Parathyroid adenoma (tissue), 2 donors: ENCODE measurements around the gene CCL26.
"Not testable (repeated sequence)": the region's sequence is repeated elsewhere in the genome, so short reads cannot be mapped to it uniquely, and the experiment has no call there.

ENCODE experiments used
- H2AFZ ChIP-seq: fragments of 300-600 bp; sonication (generic); one replicate; pipeline ENCODE4 v1.7.0; 2017; ENCODE audit warnings: antibody characterized with exemption, mild to moderate bottlenecking
- H3K27ac ChIP-seq: fragments of 300-600 bp; sonication (generic); one replicate; pipeline ENCODE4 v1.7.0; 2017
- H3K27me3 ChIP-seq: fragments of 300-600 bp; sonication (generic); one replicate; pipeline ENCODE4 v1.7.0; 2017; ENCODE audit warnings: low read length; ENCODE audit not compliant: control insufficient read depth, insufficient read depth
- H3K36me3 ChIP-seq: fragments of 300-600 bp; sonication (generic); one replicate; pipeline ENCODE4 v1.7.0; 2017; ENCODE audit warnings: low read length; ENCODE audit not compliant: control insufficient read depth, insufficient read depth
- H3K4me1 ChIP-seq: fragments of 300-600 bp; sonication (generic); one replicate; pipeline ENCODE4 v1.7.0; 2017; ENCODE audit warnings: control low read depth
- H3K4me2 ChIP-seq: fragments of 300-600 bp; sonication (generic); one replicate; pipeline ENCODE4 v1.7.0; 2017; ENCODE audit warnings: low read length
- H3K4me3 ChIP-seq: fragments of 300-600 bp; sonication (generic); one replicate; pipeline ENCODE4 v1.7.0; 2017; ENCODE audit warnings: low read depth, low read length
- H3K79me2 ChIP-seq: fragments of 300-600 bp; sonication (generic); one replicate; pipeline ENCODE4 v1.7.0; 2017; ENCODE audit warnings: control low read depth
- H3K9ac ChIP-seq: fragments of 300-600 bp; sonication (generic); one replicate; pipeline ENCODE4 v1.7.0; 2017; ENCODE audit warnings: mild to moderate bottlenecking
- H3K9me3 ChIP-seq: fragments of 300-600 bp; sonication (generic); one replicate; pipeline ENCODE4 v1.7.0; 2017; ENCODE audit warnings: low read length; ENCODE audit not compliant: control insufficient read depth
- TF ChIP-seq, protein P1 (sequence below): fragments of 300-600 bp; sonication (generic); IDR thresholded peaks from one replicate; pipeline ENCODE4 v1.7.0; 2017; ENCODE audit warnings: antibody characterized with exemption, mild to moderate bottlenecking
- donor health status: primary hyperparathyroidism.

The CCL26 gene

DNA sequence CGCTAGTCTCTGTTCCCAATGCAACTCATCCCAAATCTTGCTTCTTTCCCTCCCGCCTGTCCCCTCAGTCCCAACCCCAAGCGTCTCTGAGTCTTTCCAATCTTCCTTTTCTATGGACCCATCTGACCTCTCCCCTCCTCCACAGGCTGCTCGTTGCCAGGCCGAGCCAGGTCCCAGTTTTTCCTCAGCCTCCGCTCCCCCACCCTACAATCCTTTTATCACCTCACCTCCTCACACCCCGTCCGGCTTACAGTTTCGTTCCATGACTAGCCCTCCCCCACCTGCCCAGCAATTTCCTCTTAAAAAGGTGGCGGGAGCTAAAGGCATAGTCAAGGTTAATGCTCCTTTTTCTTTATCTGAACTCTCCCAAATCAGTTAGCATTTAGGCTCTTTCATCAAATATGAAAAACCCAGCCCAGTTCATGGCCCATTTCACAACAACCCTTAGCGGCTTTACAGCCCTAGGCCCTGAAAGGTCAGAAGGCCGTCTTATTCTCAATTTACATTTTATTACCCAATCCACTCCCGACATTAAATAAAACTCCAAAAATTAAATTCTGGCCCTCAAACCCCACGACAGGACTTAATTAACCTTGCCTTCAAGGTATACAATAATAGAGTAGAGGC is 8.7 kb upstream of the CCL26 start:
- not testable (repeated sequence) for H3K36me3 ChIP-seq, H3K4me1 ChIP-seq, H3K79me2 ChIP-seq, H3K9me3 ChIP-seq, H3K4me2 ChIP-seq, H3K27ac ChIP-seq, H3K9ac ChIP-seq, H2AFZ ChIP-seq, H3K4me3 ChIP-seq, H3K27me3 ChIP-seq

GRCh38 chr7:75779516-75779915 is 7.5 kb upstream of the CCL26 start:
- H3K9ac ChIP-seq, H3K4me2 ChIP-seq, H3K27ac ChIP-seq, H2AFZ ChIP-seq, H3K36me3 ChIP-seq, H3K9me3 ChIP-seq, H3K79me2 ChIP-seq, H3K4me3 ChIP-seq, H3K4me1 ChIP-seq, H3K27me3 ChIP-seq: not testable (repeated sequence)

DNA sequence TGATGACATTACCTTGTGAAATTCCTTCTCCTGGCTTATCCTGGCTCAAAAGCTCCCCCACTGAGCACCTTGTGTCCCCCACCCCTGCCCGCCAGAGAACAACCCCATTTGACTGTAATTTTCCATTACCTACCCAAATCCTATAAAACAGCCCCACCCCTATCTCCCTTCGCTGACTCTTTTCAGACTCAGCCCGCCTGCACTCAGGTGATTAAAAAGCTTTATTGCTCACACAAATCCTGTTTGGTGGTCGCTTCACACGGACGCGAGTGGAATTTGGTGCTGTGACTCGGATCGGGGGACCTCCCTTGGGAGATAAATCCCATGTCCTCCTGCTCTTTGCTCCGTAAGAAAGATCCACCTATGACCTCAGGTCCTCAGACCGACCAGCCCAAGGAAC is 7.0 kb upstream of the CCL26 start:
- not testable (repeated sequence) for H3K27ac ChIP-seq, H3K27me3 ChIP-seq, H3K9me3 ChIP-seq, H3K4me2 ChIP-seq, H3K9ac ChIP-seq, H2AFZ ChIP-seq, H3K79me2 ChIP-seq, H3K4me3 ChIP-seq, H3K4me1 ChIP-seq, H3K36me3 ChIP-seq

DNA sequence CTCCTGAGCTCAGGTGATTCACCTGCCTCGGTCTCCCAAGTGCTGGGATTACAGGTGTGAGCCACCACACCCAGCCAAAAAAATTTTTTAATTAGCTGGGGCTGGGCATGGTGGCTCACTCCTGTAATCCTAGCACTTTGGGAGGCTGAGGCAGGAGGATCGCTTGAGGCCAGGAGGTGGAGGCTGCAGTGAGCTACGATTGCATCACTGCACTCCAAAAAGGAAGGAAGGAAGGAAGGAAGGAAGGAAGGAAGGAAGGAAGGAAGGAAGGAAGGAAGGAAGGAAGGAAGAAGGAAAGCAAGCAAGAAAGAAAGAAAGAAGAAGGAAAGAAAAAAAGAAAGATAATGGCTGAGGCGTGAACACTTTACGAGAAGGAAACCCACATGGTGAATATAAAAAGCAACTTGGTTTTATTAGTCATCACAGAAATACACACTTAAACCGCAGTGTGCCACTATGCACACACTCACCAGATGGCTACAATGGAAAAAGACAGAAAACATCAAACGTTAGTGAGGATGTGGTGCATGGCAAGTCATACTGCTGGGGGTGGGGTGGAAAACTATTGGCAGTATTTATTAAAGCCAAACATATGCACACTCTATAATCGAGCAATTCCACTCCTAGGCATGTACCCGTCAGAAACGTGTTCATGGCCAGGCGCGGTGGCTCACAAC is 4.4 kb upstream of the CCL26 start:
- H3K79me2 ChIP-seq: no peaks in the 10 kb centered on the region
- no peak overlapping the region for H3K4me3 ChIP-seq
- TF ChIP-seq, protein P1, sequence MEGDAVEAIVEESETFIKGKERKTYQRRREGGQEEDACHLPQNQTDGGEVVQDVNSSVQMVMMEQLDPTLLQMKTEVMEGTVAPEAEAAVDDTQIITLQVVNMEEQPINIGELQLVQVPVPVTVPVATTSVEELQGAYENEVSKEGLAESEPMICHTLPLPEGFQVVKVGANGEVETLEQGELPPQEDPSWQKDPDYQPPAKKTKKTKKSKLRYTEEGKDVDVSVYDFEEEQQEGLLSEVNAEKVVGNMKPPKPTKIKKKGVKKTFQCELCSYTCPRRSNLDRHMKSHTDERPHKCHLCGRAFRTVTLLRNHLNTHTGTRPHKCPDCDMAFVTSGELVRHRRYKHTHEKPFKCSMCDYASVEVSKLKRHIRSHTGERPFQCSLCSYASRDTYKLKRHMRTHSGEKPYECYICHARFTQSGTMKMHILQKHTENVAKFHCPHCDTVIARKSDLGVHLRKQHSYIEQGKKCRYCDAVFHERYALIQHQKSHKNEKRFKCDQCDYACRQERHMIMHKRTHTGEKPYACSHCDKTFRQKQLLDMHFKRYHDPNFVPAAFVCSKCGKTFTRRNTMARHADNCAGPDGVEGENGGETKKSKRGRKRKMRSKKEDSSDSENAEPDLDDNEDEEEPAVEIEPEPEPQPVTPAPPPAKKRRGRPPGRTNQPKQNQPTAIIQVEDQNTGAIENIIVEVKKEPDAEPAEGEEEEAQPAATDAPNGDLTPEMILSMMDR: no peak
- H3K4me1 ChIP-seq: peaks cover 8% of the 10 kb centered on the region
- H2AFZ ChIP-seq: no peak overlapping the region
- no peak overlapping the region for H3K9ac ChIP-seq
- H3K36me3 ChIP-seq: no peaks in the 10 kb centered on the region
- no peaks in the 10 kb centered on the region for H3K9me3 ChIP-seq
- no peak overlapping the region for H3K4me2 ChIP-seq
- no peak overlapping the region for H3K27ac ChIP-seq
- H3K27me3 ChIP-seq: no peaks in the 10 kb centered on the region

GRCh38 chr7:75773958-75774357 is 1.9 kb upstream of the CCL26 start:
- not testable (repeated sequence) for H3K4me3 ChIP-seq, H3K27ac ChIP-seq, H2AFZ ChIP-seq, H3K79me2 ChIP-seq, H3K4me2 ChIP-seq, H3K36me3 ChIP-seq, H3K9ac ChIP-seq, H3K27me3 ChIP-seq, H3K4me1 ChIP-seq, H3K9me3 ChIP-seq

DNA sequence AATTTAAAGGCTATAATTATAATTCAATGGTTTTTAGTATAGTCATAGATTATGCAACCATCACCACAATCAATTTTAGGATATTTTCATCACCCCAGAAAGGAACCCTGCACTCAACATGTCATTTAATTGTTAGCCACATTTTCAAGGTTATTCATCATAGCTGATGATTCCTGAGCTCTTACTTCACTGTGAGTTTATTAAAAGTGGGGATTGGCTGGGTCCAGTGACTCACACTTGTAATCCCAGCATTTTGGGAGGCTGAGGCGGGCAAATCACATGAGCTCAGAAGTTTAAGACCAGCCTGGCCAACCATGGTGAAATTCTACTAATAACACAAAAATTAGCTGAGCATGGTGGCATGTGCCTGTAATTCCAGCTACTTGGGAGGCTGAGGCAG is 787 bp downstream of the CCL26 start:
- Histone ChIP-seq H3K27me3 (no peaks in the 10 kb centered on the region), H3K4me2 (no peak overlapping the region), H3K4me3 (no peak overlapping the region), H3K9me3 (no peaks in the 10 kb centered on the region), H3K79me2 (no peaks in the 10 kb centered on the region), H3K4me1 (peaks cover 8% of the 10 kb centered on the region), H3K27ac (no peak overlapping the region), H3K36me3 (no peaks in the 10 kb centered on the region), H2AFZ (no peak overlapping the region), H3K9ac (no peak overlapping the region)
- TF ChIP-seq, protein P1: no peak
